ENCODE results near the gene SLC40A1. TPM values are rescaled to one million over a fixed set of nuclear protein-coding genes. Genes with fewer than 3 reads are reported as not detected.

The SLC40A1 gene
- polyA plus RNA-seq, 1 donor from 2014 or later, result 12.6 TPM

DNA sequence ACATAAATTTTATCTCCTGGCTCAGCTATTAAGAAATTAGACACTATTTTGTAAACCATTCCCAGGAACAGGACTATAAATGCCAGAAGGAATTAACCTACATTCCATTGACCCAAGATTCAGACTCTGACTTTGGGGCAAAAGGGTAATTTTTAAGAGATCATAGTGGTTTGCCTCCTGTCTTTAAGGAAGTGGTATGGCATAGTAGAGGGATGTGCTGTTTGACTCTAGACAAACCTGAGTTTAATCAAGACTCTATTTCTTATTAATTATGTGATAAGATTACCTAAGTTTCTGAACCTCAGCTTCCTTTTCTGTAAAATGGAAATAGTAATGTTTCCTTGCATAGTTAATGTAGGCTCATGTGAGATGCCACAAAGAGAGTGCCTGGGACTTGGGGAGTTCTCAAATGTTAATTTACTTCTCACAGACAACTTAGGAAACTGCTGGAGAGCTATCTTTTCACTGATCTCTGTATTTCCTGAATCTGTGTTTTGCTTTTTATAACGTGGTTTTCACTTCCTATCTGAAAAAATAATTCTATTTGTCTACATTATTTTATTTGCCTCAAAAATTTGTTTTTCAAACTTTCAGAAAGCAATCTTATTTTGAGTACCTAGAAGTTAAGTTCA lies 11.9 kb upstream of the SLC40A1 start:
- H3K9ac ChIP-seq (ENCODE audit: low read length), result no peak overlapping the region
- H2AFZ ChIP-seq (ENCODE audit: low read depth, low read length), result no peak overlapping the region
- TF ChIP-seq RAD21 (conservative IDR thresholded peaks at IDR 0.05), result no peak
- no peaks in the 10 kb centered on the region for H3K9me3 ChIP-seq (ENCODE audit: low read length)
- H3K27ac ChIP-seq (ENCODE audit: low read length), result no peak overlapping the region
- no peaks in the 10 kb centered on the region for H3K79me2 ChIP-seq (replicated peaks; ENCODE audit: insufficient read depth, low read length)
- H3K9me2 ChIP-seq (ENCODE audit: insufficient read depth, low read length), result no peaks in the 10 kb centered on the region
- no peak overlapping the region for H3K4me3 ChIP-seq (ENCODE audit: low read length)
- no peak overlapping the region for H3K4me2 ChIP-seq (ENCODE audit: low read length)
- H3K36me3 ChIP-seq (ENCODE audit: insufficient read depth, low read length), result no peaks in the 10 kb centered on the region
- no peaks in the 10 kb centered on the region for H4K20me1 ChIP-seq (ENCODE audit: insufficient read depth)
- H3K27me3 ChIP-seq (ENCODE audit: insufficient read depth, low read depth, low read length), result no peaks in the 10 kb centered on the region
- H3F3A ChIP-seq (ENCODE audit: insufficient read depth, low read length, poor library complexity, severe bottlenecking), result no peaks in the 10 kb centered on the region

- Histone ChIP-seq H3K9me2 (ENCODE audit: insufficient read depth, low read length) (no peaks in the 10 kb centered on the region), H3K4me2 (ENCODE audit: low read length) (no peak overlapping the region)
- TF ChIP-seq POLR2AphosphoS5 (IDR thresholded peaks at IDR 0.05), result no peak
- TF ChIP-seq, protein P1, sequence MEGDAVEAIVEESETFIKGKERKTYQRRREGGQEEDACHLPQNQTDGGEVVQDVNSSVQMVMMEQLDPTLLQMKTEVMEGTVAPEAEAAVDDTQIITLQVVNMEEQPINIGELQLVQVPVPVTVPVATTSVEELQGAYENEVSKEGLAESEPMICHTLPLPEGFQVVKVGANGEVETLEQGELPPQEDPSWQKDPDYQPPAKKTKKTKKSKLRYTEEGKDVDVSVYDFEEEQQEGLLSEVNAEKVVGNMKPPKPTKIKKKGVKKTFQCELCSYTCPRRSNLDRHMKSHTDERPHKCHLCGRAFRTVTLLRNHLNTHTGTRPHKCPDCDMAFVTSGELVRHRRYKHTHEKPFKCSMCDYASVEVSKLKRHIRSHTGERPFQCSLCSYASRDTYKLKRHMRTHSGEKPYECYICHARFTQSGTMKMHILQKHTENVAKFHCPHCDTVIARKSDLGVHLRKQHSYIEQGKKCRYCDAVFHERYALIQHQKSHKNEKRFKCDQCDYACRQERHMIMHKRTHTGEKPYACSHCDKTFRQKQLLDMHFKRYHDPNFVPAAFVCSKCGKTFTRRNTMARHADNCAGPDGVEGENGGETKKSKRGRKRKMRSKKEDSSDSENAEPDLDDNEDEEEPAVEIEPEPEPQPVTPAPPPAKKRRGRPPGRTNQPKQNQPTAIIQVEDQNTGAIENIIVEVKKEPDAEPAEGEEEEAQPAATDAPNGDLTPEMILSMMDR (IDR thresholded peaks at IDR 0.05; ENCODE audit: poor library complexity, severe bottlenecking), result no peak
- no peak for TF ChIP-seq RAD21 (conservative IDR thresholded peaks at IDR 0.05)
- TF ChIP-seq EZH2 (IDR thresholded peaks at IDR 0.05; ENCODE audit: borderline replicate concordance, insufficient read depth, low read length, poor library complexity, severe bottlenecking), result no peak
- no peak for TF ChIP-seq MXI1 (conservative IDR thresholded peaks at IDR 0.05; ENCODE audit: poor library complexity, severe bottlenecking)
- TF ChIP-seq SMC3 (conservative IDR thresholded peaks at IDR 0.05; ENCODE audit: poor library complexity), result no peak
- no peak for TF ChIP-seq TAF1 (IDR thresholded peaks at IDR 0.05; ENCODE audit: low read depth)
- TF ChIP-seq REST (IDR thresholded peaks at IDR 0.05; ENCODE audit: borderline replicate concordance), result no peak
- TF ChIP-seq EP300 (conservative IDR thresholded peaks at IDR 0.05; ENCODE audit: poor library complexity, severe bottlenecking), result no peak
Measured at GRCh38 chr2:189587780-189588179, 7.2 kb upstream of the SLC40A1 start.

More at GRCh38 chr2:189587780-189588179, 7.2 kb upstream of the SLC40A1 start:
- H4K20me1 ChIP-seq (ENCODE audit: insufficient read depth), result no peaks in the 10 kb centered on the region
- H3K27ac ChIP-seq (ENCODE audit: low read length), result no peak overlapping the region
- no peaks in the 10 kb centered on the region for H3K9me3 ChIP-seq (ENCODE audit: low read length)
- H3K36me3 ChIP-seq (ENCODE audit: insufficient read depth, low read length), result no peaks in the 10 kb centered on the region
- no peak overlapping the region for H3K9ac ChIP-seq (ENCODE audit: low read length)
- no peak overlapping the region for H3K4me3 ChIP-seq (ENCODE audit: low read length)
- H3K79me2 ChIP-seq (replicated peaks; ENCODE audit: insufficient read depth, low read length), result no peaks in the 10 kb centered on the region
- no peaks in the 10 kb centered on the region for H3F3A ChIP-seq (ENCODE audit: insufficient read depth, low read length, poor library complexity, severe bottlenecking)
- no peak overlapping the region for H2AFZ ChIP-seq (ENCODE audit: low read depth, low read length)
- peaks cover 12% of the 10 kb centered on the region for H3K27me3 ChIP-seq (ENCODE audit: insufficient read depth, low read depth, low read length)

Measured in neural cell (in vitro differentiated cells).